Umbilical cord (tissue), 2 donors: ENCODE data around the gene GRIA2. TPM values are rescaled to one million over a fixed set of nuclear protein-coding genes. Genes with fewer than 3 reads are reported as not detected.
"Not testable (repeated sequence)": the region's sequence is repeated elsewhere in the genome, so short reads cannot be mapped to it uniquely, and the experiment has no call there.

Experiments
- DNase-seq: peaks from one replicate; pipeline ENCODE4 v3.0.0-alpha.2; 2015; ENCODE audit warnings: low spot score
- total RNA-seq: library from RNA; depleted of rRNA; stranded (reverse); fragments of >200 nt; gene quantifications from one replicate; pipeline ENCODE4 v1.2.3, GENCODE V29; 2014; ENCODE audit warnings: low replicate concordance; ENCODE audit not compliant: insufficient read depth

GRIA2 gene
- 4.1 TPM for total RNA-seq

- DNase-seq, result peak; percentile 80
These were observed at the start of gene GRIA2 for GRCh38 chr4:157220371-157220881. GRIA2 (plus strand) TSS chr4:157220728; CDS start chr4:157221043, 315 bp downstream.

GRCh38 chr4:157172011-157172410 lies 48.5 kb upstream of the GRIA2 start:
- DNase-seq, result no peak

- DNase-seq, result not testable (repeated sequence)
These were observed 40.3 kb upstream of the GRIA2 start for GRCh38 chr4:157180268-157180667.

GRCh38 chr4:157184300-157184699 lies 36.2 kb upstream of the GRIA2 start:
- no peak for DNase-seq

- peak; percentile 39 for DNase-seq
These were observed 35.2 kb upstream of the GRIA2 start for GRCh38 chr4:157185363-157185762.

GRCh38 chr4:157195374-157195773 lies 25.2 kb upstream of the GRIA2 start:
- no peak for DNase-seq

- no peak for DNase-seq
These were observed 24.5 kb upstream of the GRIA2 start for GRCh38 chr4:157196046-157196445.

GRCh38 chr4:157204634-157205244 lies 15.8 kb upstream of the GRIA2 start:
- DNase-seq, result no peak

- peak; percentile 36 for DNase-seq
These were observed 2.8 kb upstream of the GRIA2 start for GRCh38 chr4:157217708-157218107.

- no peak for DNase-seq
These were observed 687 bp upstream of the GRIA2 start for GRCh38 chr4:157219711-157220370.

- no peak for DNase-seq
These were observed 932 bp downstream of the GRIA2 start for GRCh38 chr4:157221426-157221894.

GRCh38 chr4:157221895-157222770 lies 1.6 kb downstream of the GRIA2 start:
- peak; percentile 30 for DNase-seq

GRCh38 chr4:157222771-157223160 lies 2.2 kb downstream of the GRIA2 start:
- no peak for DNase-seq

- no peak for DNase-seq
These were observed 2.9 kb downstream of the GRIA2 start for GRCh38 chr4:157223456-157223855.

GRCh38 chr4:157225096-157225495 lies 4.6 kb downstream of the GRIA2 start:
- DNase-seq, result no peak

- no peak for DNase-seq
These were observed 5.5 kb downstream of the GRIA2 start for GRCh38 chr4:157226035-157226434.

- DNase-seq, result no peak
These were observed 6.1 kb downstream of the GRIA2 start for GRCh38 chr4:157226601-157227000.

GRCh38 chr4:157231525-157231924 lies 11.0 kb downstream of the GRIA2 start:
- DNase-seq, result no peak

- DNase-seq, result no peak
These were observed 22.3 kb downstream of the GRIA2 start for GRCh38 chr4:157242871-157243270.

- DNase-seq, result no peak
These were observed 23.8 kb downstream of the GRIA2 start for GRCh38 chr4:157244348-157244747.

GRCh38 chr4:157245351-157245750 lies 24.8 kb downstream of the GRIA2 start:
- DNase-seq, result no peak

GRCh38 chr4:157246964-157247363 lies 26.4 kb downstream of the GRIA2 start:
- no peak for DNase-seq
